Measurements from ENCODE around the gene ZNF440.
A peak's percentile ranks its signal among the peaks of the same experiment; 100 is the strongest.
"Not testable (repeated sequence)": the region's sequence is repeated elsewhere in the genome, so short reads cannot be mapped to it uniquely, and the experiment has no call there.

The ZNF440 gene

GRCh38 chr19:11847615-11848014 is 33.5 kb downstream of the ZNF440 start:
- peak overlapping the region; percentile 79 to 80 for H3K4me3 Mint-ChIP-seq
- not testable (repeated sequence) for ATAC-seq (replicated peaks); H3K4me1 Mint-ChIP-seq (ENCODE audit: low read depth in 2 of 2); H3K9me3 Mint-ChIP-seq; DNase-seq; H3K36me3 Mint-ChIP-seq (ENCODE audit: insufficient read depth)
- peaks cover 0 to 29% of the 10 kb centered on the region in 2 donors for H3K27me3 Mint-ChIP-seq
- H3K27ac Mint-ChIP-seq = peak overlapping the region in 1 of 2 donors; percentile 18

DNA sequence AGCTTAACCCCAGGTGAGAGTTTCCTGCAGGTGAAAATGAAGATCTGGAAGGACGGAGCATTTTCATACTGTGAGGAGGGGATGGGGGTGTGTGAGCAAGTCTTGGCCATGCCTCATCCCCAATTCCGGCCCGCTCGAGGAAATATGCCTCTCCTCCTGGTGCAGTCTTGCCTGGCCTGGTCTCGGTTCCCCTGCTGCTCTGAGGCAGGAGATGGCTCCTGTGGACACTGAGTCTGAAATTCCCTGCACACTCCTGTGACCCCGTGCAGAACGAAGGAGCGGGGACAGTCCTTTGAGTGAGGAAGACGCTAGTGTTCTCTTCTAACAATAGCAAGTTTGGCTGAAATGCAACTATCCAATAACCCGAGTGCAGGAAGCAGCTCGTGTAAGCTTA is 34.1 kb downstream of the ZNF440 start:
- peak overlapping the region; percentile 79 to 80 for H3K4me3 Mint-ChIP-seq
- DNase-seq (no peak), ATAC-seq (replicated peaks) (no peak)
- no peaks in the 10 kb centered on the region for H3K36me3 Mint-ChIP-seq (ENCODE audit: insufficient read depth)
- H3K27ac Mint-ChIP-seq = peak overlapping the region in 1 of 2 donors; percentile 59
- H3K9me3 Mint-ChIP-seq = peaks cover 0 to 4% of the 10 kb centered on the region in 2 donors
- peaks cover 0 to 29% of the 10 kb centered on the region in 2 donors for H3K27me3 Mint-ChIP-seq
- peaks cover 9% of the 10 kb centered on the region in 2 donors for H3K4me1 Mint-ChIP-seq (ENCODE audit: low read depth in 2 of 2)

- Mint-ChIP-seq H3K36me3 (ENCODE audit: insufficient read depth) (no peaks in the 10 kb centered on the region), H3K27ac (peak within 1 kb of the TSS; percentile 49 to 59), H3K4me1 (ENCODE audit: low read depth in 2 of 2) (peaks cover 9% of the 10 kb centered on the region in 2 donors), H3K9me3 (peaks cover 0 to 4% of the 10 kb centered on the region in 2 donors), H3K4me3 (peak within 1 kb of the TSS; percentile 79 to 80), H3K27me3 (peaks cover 0 to 29% of the 10 kb centered on the region in 2 donors)
- DNase-seq (peak; percentile 58 to 72 (median 60)), ATAC-seq (replicated peaks) (peak; percentile 99)
Measured at GRCh38 chr19:11848594-11849469, 34.8 kb downstream of the ZNF440 start, which contains the start of gene ZNF439. TSS of gene ZNF439 (plus strand) at chr19:11848726. CDS start at chr19:11848868, 142 bp downstream.

GRCh38 chr19:11850289-11850688 is 36.2 kb downstream of the ZNF440 start:
- not testable (repeated sequence) for H3K4me3 Mint-ChIP-seq; H3K36me3 Mint-ChIP-seq (ENCODE audit: insufficient read depth); ATAC-seq (replicated peaks); H3K4me1 Mint-ChIP-seq (ENCODE audit: low read depth in 2 of 2); H3K27ac Mint-ChIP-seq; DNase-seq; H3K9me3 Mint-ChIP-seq
- H3K27me3 Mint-ChIP-seq = peaks cover 0 to 29% of the 10 kb centered on the region in 2 donors

- peaks cover 0 to 14% of the 10 kb centered on the region in 2 donors for H3K27me3 Mint-ChIP-seq
- H3K27ac Mint-ChIP-seq = no peak overlapping the region
- no peak overlapping the region for H3K4me3 Mint-ChIP-seq
- H3K36me3 Mint-ChIP-seq (ENCODE audit: insufficient read depth) = no peaks in the 10 kb centered on the region
- H3K9me3 Mint-ChIP-seq = peaks cover 4 to 14% of the 10 kb centered on the region in 2 donors
- no peak for DNase-seq
- peaks cover 6 to 7% of the 10 kb centered on the region in 2 donors for H3K4me1 Mint-ChIP-seq (ENCODE audit: low read depth in 2 of 2)
- ATAC-seq (replicated peaks) = no peak
Measured at GRCh38 chr19:11853358-11853757, 39.3 kb downstream of the ZNF440 start.

GRCh38 chr19:11856596-11857250 is 42.6 kb downstream of the ZNF440 start:
- Mint-ChIP-seq H3K27ac (no peak overlapping the region), H3K4me1 (ENCODE audit: low read depth in 2 of 2) (no peaks in the 10 kb centered on the region), H3K36me3 (ENCODE audit: insufficient read depth) (no peaks in the 10 kb centered on the region), H3K27me3 (no peaks in the 10 kb centered on the region), H3K4me3 (no peak overlapping the region), H3K9me3 (peaks cover 0 to 14% of the 10 kb centered on the region in 2 donors)
- DNase-seq (no peak), ATAC-seq (replicated peaks) (no peak)

- H3K36me3 Mint-ChIP-seq (ENCODE audit: insufficient read depth) = no peaks in the 10 kb centered on the region
- no peak for DNase-seq
- no peak overlapping the region for H3K27ac Mint-ChIP-seq
Measured at GRCh38 chr19:11860721-11861120, 46.6 kb downstream of the ZNF440 start.

GRCh38 chr19:11861301-11861700 is 47.2 kb downstream of the ZNF440 start:
- no peaks in the 10 kb centered on the region for H3K4me1 Mint-ChIP-seq (ENCODE audit: low read depth in 2 of 2)
- H3K27me3 Mint-ChIP-seq = no peaks in the 10 kb centered on the region
- peaks cover 2 to 5% of the 10 kb centered on the region in 2 donors for H3K9me3 Mint-ChIP-seq
- H3K36me3 Mint-ChIP-seq (ENCODE audit: insufficient read depth) = no peaks in the 10 kb centered on the region
- DNase-seq (no peak), ATAC-seq (replicated peaks) (no peak)
- no peak overlapping the region for H3K4me3 Mint-ChIP-seq
- no peak overlapping the region for H3K27ac Mint-ChIP-seq

More at GRCh38 chr19:11860721-11861120, 46.6 kb downstream of the ZNF440 start:
- no peak for ATAC-seq (replicated peaks)
- Mint-ChIP-seq H3K4me3 (no peak overlapping the region), H3K27me3 (no peaks in the 10 kb centered on the region), H3K9me3 (peaks cover 2 to 11% of the 10 kb centered on the region in 2 donors), H3K4me1 (ENCODE audit: low read depth in 2 of 2) (no peaks in the 10 kb centered on the region)

DNA sequence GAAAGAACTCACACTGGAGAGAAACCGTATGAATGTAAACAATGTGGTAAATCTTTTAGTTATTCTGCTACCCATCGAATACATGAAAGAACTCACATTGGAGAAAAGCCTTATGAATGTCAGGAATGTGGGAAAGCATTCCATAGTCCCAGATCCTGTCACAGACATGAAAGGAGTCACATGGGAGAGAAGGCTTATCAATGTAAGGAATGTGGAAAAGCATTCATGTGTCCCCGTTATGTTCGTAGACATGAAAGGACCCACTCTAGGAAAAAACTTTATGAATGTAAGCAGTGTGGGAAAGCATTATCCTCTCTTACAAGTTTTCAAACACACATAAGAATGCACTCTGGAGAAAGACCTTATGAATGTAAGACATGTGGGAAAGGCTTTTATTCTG is 53.7 kb downstream of the ZNF440 start:
- not testable (repeated sequence) for ATAC-seq (replicated peaks); H3K27me3 Mint-ChIP-seq; DNase-seq; H3K4me1 Mint-ChIP-seq (ENCODE audit: low read depth in 2 of 2); H3K4me3 Mint-ChIP-seq; H3K27ac Mint-ChIP-seq; H3K9me3 Mint-ChIP-seq
- peaks cover 13% of the 10 kb centered on the region for H3K36me3 Mint-ChIP-seq (ENCODE audit: insufficient read depth)

DNA sequence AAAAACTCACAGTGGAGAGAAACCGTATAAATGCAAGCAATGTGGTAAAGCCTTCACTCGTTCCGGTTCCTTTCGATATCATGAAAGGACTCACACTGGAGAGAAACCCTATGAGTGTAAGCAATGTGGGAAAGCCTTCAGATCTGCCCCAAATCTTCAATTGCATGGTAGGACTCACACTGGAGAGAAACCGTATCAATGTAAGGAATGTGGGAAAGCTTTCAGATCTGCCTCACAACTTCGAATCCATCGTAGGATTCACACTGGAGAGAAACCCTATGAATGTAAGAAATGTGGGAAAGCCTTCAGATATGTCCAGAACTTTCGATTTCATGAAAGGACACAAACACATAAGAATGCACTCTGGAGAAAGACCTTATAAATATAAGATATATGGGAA is 54.1 kb downstream of the ZNF440 start:
- Mint-ChIP-seq H3K4me1 (ENCODE audit: low read depth in 2 of 2) (no peaks in the 10 kb centered on the region), H3K9me3 (peaks cover 0 to 6% of the 10 kb centered on the region in 2 donors), H3K27ac (no peak overlapping the region), H3K36me3 (ENCODE audit: insufficient read depth) (peaks cover 13% of the 10 kb centered on the region), H3K27me3 (no peaks in the 10 kb centered on the region), H3K4me3 (no peak overlapping the region)
- no peak for ATAC-seq (replicated peaks)
- DNase-seq = no peak

GRCh38 chr19:11872624-11873023 is 58.6 kb downstream of the ZNF440 start:
- H3K27me3 Mint-ChIP-seq = peaks cover 0 to 6% of the 10 kb centered on the region in 2 donors
- H3K27ac Mint-ChIP-seq = no peak overlapping the region
- no peak overlapping the region for H3K4me3 Mint-ChIP-seq
- DNase-seq (no peak), ATAC-seq (replicated peaks) (no peak)
- H3K36me3 Mint-ChIP-seq (ENCODE audit: insufficient read depth) = peaks cover 3% of the 10 kb centered on the region
- peaks cover 0 to 4% of the 10 kb centered on the region in 2 donors for H3K9me3 Mint-ChIP-seq
- no peaks in the 10 kb centered on the region for H3K4me1 Mint-ChIP-seq (ENCODE audit: low read depth in 2 of 2)

GRCh38 chr19:11873762-11874161 is 59.7 kb downstream of the ZNF440 start:
- Mint-ChIP-seq H3K4me1 (ENCODE audit: low read depth in 2 of 2) (no peaks in the 10 kb centered on the region), H3K27me3 (peaks cover 0 to 6% of the 10 kb centered on the region in 2 donors), H3K9me3 (peaks cover 0 to 2% of the 10 kb centered on the region in 2 donors), H3K4me3 (no peak overlapping the region), H3K36me3 (ENCODE audit: insufficient read depth) (peaks cover 3% of the 10 kb centered on the region), H3K27ac (no peak overlapping the region)
- DNase-seq = no peak
- ATAC-seq (replicated peaks) = no peak

DNA sequence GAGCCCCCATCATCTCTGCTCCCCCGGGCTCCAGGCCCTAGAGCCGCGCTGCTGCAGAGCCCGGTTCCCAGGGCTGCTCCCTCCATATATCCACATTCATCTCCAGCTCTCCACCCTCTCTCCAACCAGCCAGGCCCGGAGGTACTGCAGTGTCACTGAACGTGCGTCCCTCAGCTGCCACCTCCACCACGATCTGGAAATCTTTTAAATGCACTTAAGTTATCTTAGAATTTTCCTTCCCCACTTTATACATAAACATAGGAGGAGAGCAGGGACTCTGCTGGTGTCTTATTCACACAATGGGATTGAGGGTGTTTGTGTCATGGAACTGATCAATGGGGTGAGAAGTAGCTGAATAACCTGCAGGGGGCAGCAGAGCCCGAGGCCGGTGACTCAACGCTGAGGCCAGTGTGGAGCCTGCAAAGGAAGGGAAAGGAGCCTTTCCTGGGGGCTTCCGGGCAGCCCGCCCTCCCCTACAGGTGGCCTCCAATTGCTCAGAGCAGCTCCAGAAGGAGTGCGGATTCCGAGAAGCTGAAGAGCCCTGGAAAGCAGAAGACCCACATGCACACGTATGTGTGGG is 65.7 kb downstream of the ZNF440 start:
- not testable (repeated sequence) for H3K4me1 Mint-ChIP-seq (ENCODE audit: low read depth in 2 of 2); H3K9me3 Mint-ChIP-seq; H3K4me3 Mint-ChIP-seq; H3K36me3 Mint-ChIP-seq (ENCODE audit: insufficient read depth); H3K27ac Mint-ChIP-seq
- peak; percentile 36 for ATAC-seq (replicated peaks)
- peaks cover 7 to 10% of the 10 kb centered on the region in 2 donors for H3K27me3 Mint-ChIP-seq
- DNase-seq = peak; percentile 28 to 33 (median 28)

Data from effector memory CD8-positive, alpha-beta T cell (primary cell).